GM23338 (cell line): Measurements from ENCODE around the gene PTPRF. TPM values are rescaled to one million over a fixed set of nuclear protein-coding genes. Genes with fewer than 3 reads are reported as not detected.

Experiments
- ATAC-seq: fragments of 200-7000 bp; cut with Tn5 transposase; 3 replicates; pipeline ENCODE4 v1.9.1; 2020
- DNase-seq: peaks from one replicate; pipeline ENCODE4 v3.0.0-alpha.2; 2015; ENCODE audit warnings: low spot score
- H2AFZ ChIP-seq: fragments of 200-600 bp; sonication (generic); 2 replicates; pipeline ENCODE4 v1.8.0; 2016; ENCODE audit warnings: antibody characterized with exemption, mild to moderate bottlenecking, moderate library complexity
- H3F3A ChIP-seq: fragments of 200-600 bp; sonication (generic); replicated peaks from 2 replicates; pipeline ENCODE4 v1.8.0; 2017; ENCODE audit warnings: antibody characterized with exemption, mixed run types, low read depth
- H3K27ac ChIP-seq: fragments of 200-600 bp; sonication (generic); 2 replicates; pipeline ENCODE4 v1.6.1; 2016; ENCODE audit warnings: low read depth
- H3K27me3 ChIP-seq: fragments of 200-600 bp; sonication (generic); 2 replicates; pipeline ENCODE4 v1.8.0; 2016; ENCODE audit warnings: mild to moderate bottlenecking, mixed run types, moderate library complexity; ENCODE audit not compliant: insufficient read depth
- H3K36me3 ChIP-seq: fragments of 200-600 bp; sonication (generic); 2 replicates; pipeline ENCODE4 v1.8.0; 2016; ENCODE audit warnings: mild to moderate bottlenecking; ENCODE audit not compliant: insufficient read depth
- H3K4me1 ChIP-seq: fragments of 200-600 bp; sonication (generic); 2 replicates; pipeline ENCODE4 v1.8.0; 2016; ENCODE audit warnings: mild to moderate bottlenecking, moderate library complexity; ENCODE audit not compliant: insufficient read depth
- H3K4me2 ChIP-seq: fragments of 200-600 bp; sonication (generic); 2 replicates; pipeline ENCODE4 v1.7.1; 2017; ENCODE audit warnings: mixed run types
- H3K4me3 ChIP-seq: fragments of 200-600 bp; sonication (generic); 2 replicates; pipeline ENCODE4 v1.6.1; 2016; ENCODE audit warnings: mixed run types
- H3K79me2 ChIP-seq: fragments of 200-600 bp; sonication (generic); replicated peaks from 2 replicates; pipeline ENCODE4 v1.8.0; 2017; ENCODE audit warnings: mild to moderate bottlenecking; ENCODE audit not compliant: insufficient read depth
- H3K9me2 ChIP-seq: fragments of 200-600 bp; sonication (generic); 2 replicates; pipeline ENCODE4 v1.8.0; 2017; ENCODE audit not compliant: insufficient read depth
- H4K20me1 ChIP-seq: fragments of 200-600 bp; sonication (generic); replicated peaks from 2 replicates; pipeline ENCODE4 v1.8.0; 2017; ENCODE audit warnings: mild to moderate bottlenecking; ENCODE audit not compliant: insufficient read depth
- H3K27ac Mint-ChIP-seq: 2 replicates; pipeline ENCODE4 v1.8.0; 2020; ENCODE audit warnings: inconsistent platforms, mild to moderate bottlenecking, moderate library complexity, mixed read lengths
- H3K27me3 Mint-ChIP-seq: 3 replicates; pipeline ENCODE4 v1.8.0; 2022; ENCODE audit warnings: low read depth, mild to moderate bottlenecking, moderate library complexity, mixed read lengths, inconsistent platforms; ENCODE audit not compliant: insufficient read depth, poor library complexity
- H3K36me3 Mint-ChIP-seq: 3 replicates; pipeline ENCODE4 v1.8.0; 2021; ENCODE audit warnings: low read depth, mild to moderate bottlenecking, inconsistent platforms, moderate library complexity, mixed read lengths
- H3K4me1 Mint-ChIP-seq: 3 replicates; pipeline ENCODE4 v1.8.0; 2020; ENCODE audit warnings: mild to moderate bottlenecking, inconsistent platforms, mixed read lengths
- H3K4me3 Mint-ChIP-seq: 3 replicates; pipeline ENCODE4 v1.8.0; 2021; ENCODE audit warnings: moderate library complexity, mild to moderate bottlenecking, inconsistent platforms, mixed read lengths
- H3K9me3 Mint-ChIP-seq: 3 replicates; pipeline ENCODE4 v1.8.0; 2020; ENCODE audit warnings: moderate library complexity, mild to moderate bottlenecking, inconsistent platforms, mixed read lengths
- CREB1 ChIP-seq: fragments of 250-450 bp; sonication (Bioruptor Pico); IDR thresholded peaks from 2 replicates; pipeline ENCODE4 v1.5.0; 2020; ENCODE audit warnings: low read depth, mild to moderate bottlenecking, moderate library complexity
- CTCF ChIP-seq, 2 experiments: fragments of 200-600 bp in 1 of 2; sonication (generic) in 1 of 2; conservative IDR thresholded peaks; 2 replicates each; pipeline versions ENCODE4 v1.5.1 to v1.6.1; 2016 to 2017; ENCODE audit warnings: antibody characterized with exemption in 2 of 2, low read depth in 2 of 2, mild to moderate bottlenecking in 2 of 2, moderate library complexity in 1 of 2
- EZH2 ChIP-seq: fragments of 200-600 bp; sonication (generic); IDR thresholded peaks from one replicate; pipeline ENCODE4 v1.8.0; 2017; ENCODE audit warnings: antibody characterized with exemption, mild to moderate bottlenecking, low read depth; ENCODE audit not compliant: unreplicated experiment
- JUNB ChIP-seq: IDR thresholded peaks from one replicate; pipeline ENCODE4 v1.6.1; 2016; ENCODE audit warnings: antibody characterized with exemption; ENCODE audit not compliant: unreplicated experiment
- NANOG ChIP-seq: IDR thresholded peaks from 2 replicates; pipeline ENCODE4 v1.6.1; 2016; ENCODE audit warnings: antibody characterized with exemption, borderline replicate concordance
- POLR2AphosphoS5 ChIP-seq: IDR thresholded peaks from 2 replicates; pipeline ENCODE4 v1.6.1; 2016; ENCODE audit warnings: antibody characterized with exemption, low read depth
- STAT1 ChIP-seq: IDR thresholded peaks from one replicate; pipeline ENCODE4 v1.6.1; 2016; ENCODE audit warnings: antibody characterized with exemption; ENCODE audit not compliant: unreplicated experiment
- ZNF462 ChIP-seq: fragments of 250-450 bp; sonication (Bioruptor Pico); IDR thresholded peaks from 2 replicates; pipeline ENCODE4 v1.5.0; 2020; ENCODE audit warnings: mild to moderate bottlenecking, moderate library complexity
- polyA plus RNA-seq: library from polyadenylated mRNA; unstranded; fragments of >200 nt; fragmentation: Nextera tagmentation; extraction: Ambion mirVana; gene quantifications from 2 replicates; pipeline ENCODE4 v1.2.1, GENCODE V29; 2016
- total RNA-seq: library from RNA; depleted of rRNA; stranded (reverse); fragments of >200 nt; shearing (Covaris generic); gene quantifications from 2 replicates; pipeline ENCODE4 v1.2.3, GENCODE V29; 2014

The PTPRF gene
- total and polyA plus RNA-seq, 2 experiments from 2014 or later = 52.4 to 173 TPM

GRCh38 chr1:43644558-43644957 is 113.9 kb downstream of the PTPRF start:
- Histone ChIP-seq H3K79me2 (no peaks in the 10 kb centered on the region), H4K20me1 (no peaks in the 10 kb centered on the region), H3K27me3 (no peaks in the 10 kb centered on the region), H3K9me2 (no peaks in the 10 kb centered on the region), H3K27ac (no peak overlapping the region), H3K4me3 (no peak overlapping the region), H3F3A (no peaks in the 10 kb centered on the region), H3K4me1 (0 out of 2 replicates have a peak, but pooled peaks cover 5% of the 10 kb centered on the region), H2AFZ (0 out of 2 replicates have a peak overlapping the region, but pooled peaks have one; percentile 28), H3K36me3 (no peaks in the 10 kb centered on the region), H3K4me2 (no peak overlapping the region)
- H3K36me3 Mint-ChIP-seq = no peaks in the 10 kb centered on the region
- H3K27me3 Mint-ChIP-seq = peaks cover 6% of the 10 kb centered on the region
- TF ChIP-seq ZNF462 = no peak
- TF ChIP-seq JUNB = no peak
- ATAC-seq (no peak), DNase-seq (no peak)
- H3K9me3 Mint-ChIP-seq = no peaks in the 10 kb centered on the region
- H3K4me3 Mint-ChIP-seq = no peak overlapping the region
- peaks cover 4% of the 10 kb centered on the region for H3K4me1 Mint-ChIP-seq
- H3K27ac Mint-ChIP-seq = no peak overlapping the region

- Histone ChIP-seq H3K4me2 (no peak overlapping the region), H3K4me3 (no peak overlapping the region), H3K36me3 (no peaks in the 10 kb centered on the region), H3K27me3 (no peaks in the 10 kb centered on the region), H3K4me1 (0 out of 2 replicates have a peak, but pooled peaks cover 5% of the 10 kb centered on the region), H4K20me1 (no peaks in the 10 kb centered on the region), H3K9me2 (no peaks in the 10 kb centered on the region), H2AFZ (no peak overlapping the region), H3K27ac (no peak overlapping the region), H3F3A (no peaks in the 10 kb centered on the region), H3K79me2 (peaks cover 1% of the 10 kb centered on the region)
- H3K27ac Mint-ChIP-seq = no peak overlapping the region
- no peak overlapping the region for H3K4me3 Mint-ChIP-seq
- no peaks in the 10 kb centered on the region for H3K9me3 Mint-ChIP-seq
- ATAC-seq = no peak
- H3K36me3 Mint-ChIP-seq = peaks cover 1% of the 10 kb centered on the region; the same call in 2 of the 3 replicates
- no peak for DNase-seq
- peaks cover 13% of the 10 kb centered on the region for H3K27me3 Mint-ChIP-seq
- peaks cover 4% of the 10 kb centered on the region for H3K4me1 Mint-ChIP-seq
- TF ChIP-seq POLR2AphosphoS5 = no peak
- no peak for TF ChIP-seq EZH2
- no peak for TF ChIP-seq NANOG
- no peak for TF ChIP-seq CTCF (conservative IDR thresholded peaks at IDR 0.05; ENCODE audit: low read depth in 2 of 2)
- TF ChIP-seq CREB1 (CRISPR knock-in tag) = no peak
- TF ChIP-seq STAT1 = no peak
Observed at GRCh38 chr1:43645461-43645860, 114.8 kb downstream of the PTPRF start.
